Right cardiac atrium (tissue), 5 donors: Measurements from ENCODE around the gene PRMT7. TPM values are rescaled to one million over a fixed set of nuclear protein-coding genes. Genes with fewer than 3 reads are reported as not detected.

Source experiments
- ATAC-seq, 2 donors: fragments of 200-7000 bp; cut with Tn5 transposase; one replicate each; pipeline versions ENCODE4 v1.8.0 to v1.9.1; 2020; ENCODE audit warnings: moderate library complexity in 2 of 2, mild to moderate bottlenecking in 1 of 2
- DNase-seq, 3 donors: peaks; one replicate each; pipeline ENCODE4 v3.0.0-alpha.2; 2020
- H3K27ac ChIP-seq: one replicate; pipeline ENCODE4 v1.5.1; 2013; ENCODE audit warnings: mild to moderate bottlenecking, low read length, control low read depth, moderate library complexity
- H3K27me3 ChIP-seq: one replicate; pipeline ENCODE4 v1.6.1; 2013; ENCODE audit not compliant: control insufficient read depth, insufficient read depth
- H3K4me1 ChIP-seq: one replicate; pipeline ENCODE4 v1.6.1; 2013; ENCODE audit warnings: low read length; ENCODE audit not compliant: control insufficient read depth, insufficient read depth
- H3K4me3 ChIP-seq: one replicate; pipeline ENCODE4 v1.5.1; 2013; ENCODE audit warnings: low read length, control low read depth
- H3K9me3 ChIP-seq: one replicate; pipeline ENCODE4 v1.6.1; 2013; ENCODE audit warnings: low read length; ENCODE audit not compliant: control insufficient read depth
- WGBS: extraction: QIAGEN DNeasy Blood & Tissue Kit; methylation state at CpG from one replicate; pipeline ENCODE4 v1.1.7; 2013; 5-methylcytosine and 5-hydroxymethylcytosine counted together
- intact Hi-C, 4 donors: fragments of 100-400 bp; cut with DNase I; formaldehyde crosslinking; loops; one replicate each; pipeline versions ENCODE4 v1.11.0 to v1.14.0; 2022 to 2023
- polyA plus RNA-seq: library from polyadenylated mRNA; stranded (reverse); fragments of 200-250 nt; gene quantifications from one replicate; pipeline ENCODE4 v1.2.3, GENCODE V29; 2013
- total RNA-seq, 4 donors: library from RNA; stranded (reverse); fragmentation: NEBNext Ultra II Directional; extraction: Animal tissue kit (Norgen Biotek cat#: 25700); gene quantifications; one replicate each; pipeline ENCODE4 v1.2.1, GENCODE V29; 2021
- donor health status: healthy with polysubstance abuse.
- donor health status: DM: no; HTN: yes; CAD: no.
- donor health status: DM: no; HTN: no; CAD: no.
- donor health status: DM: no; HTN: yes; CAD: no; lungs with severe emphysema.
- donor health status: DM: yes; HTN: yes; CAD: no.

PRMT7 gene
- total and polyA plus RNA-seq, 5 donors = 20.8 to 34.7 (median 34.5) TPM

DNA sequence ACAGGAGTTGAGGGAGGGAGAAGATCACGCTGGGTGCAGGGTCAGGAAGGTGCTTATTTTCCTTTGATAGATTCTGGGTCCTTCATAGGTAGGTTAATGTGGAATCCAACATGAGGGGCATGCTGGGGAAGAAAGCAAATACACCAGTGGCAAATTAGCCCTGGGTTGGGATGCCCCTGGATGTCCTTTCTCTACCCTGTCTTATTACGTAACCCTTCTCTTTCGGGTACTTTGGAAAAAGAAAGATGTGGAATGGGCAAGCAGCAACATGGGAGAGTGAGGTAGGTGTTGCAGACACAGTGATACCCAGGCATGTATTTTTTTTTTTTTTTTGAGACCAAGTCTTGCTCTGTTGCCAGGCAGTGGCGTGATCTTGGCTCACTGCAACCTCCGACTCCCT is 37.4 kb upstream of the PRMT7 start:
- intact Hi-C loops = no loop called here
- 93% methylated on average over 5 of the region's 5 CpGs for WGBS
- Histone ChIP-seq H3K9me3 (no peaks in the 10 kb centered on the region), H3K4me3 (no peak overlapping the region), H3K27me3 (no peaks in the 10 kb centered on the region), H3K4me1 (peaks cover 19% of the 10 kb centered on the region), H3K27ac (peak overlapping the region; percentile 7)
- no peak for DNase-seq
- ATAC-seq = no peak

- intact Hi-C loops = no loop called here
- ATAC-seq (no peak), DNase-seq (no peak)
- H3K27me3 ChIP-seq = no peaks in the 10 kb centered on the region
- peaks cover 19% of the 10 kb centered on the region for H3K4me1 ChIP-seq
- no peaks in the 10 kb centered on the region for H3K9me3 ChIP-seq
- 94% methylated on average over 8 of the region's 8 CpGs for WGBS
- peak overlapping the region; percentile 38 for H3K27ac ChIP-seq
- H3K4me3 ChIP-seq = no peak overlapping the region
These were observed 36.9 kb upstream of the PRMT7 start for GRCh38 chr16:68273896-68274295.

- H3K4me1 ChIP-seq = peaks cover 19% of the 10 kb centered on the region
- WGBS = 88% methylated on average over 4 of the region's 4 CpGs
- intact Hi-C loops = no loop called here
These were observed 36.4 kb upstream of the PRMT7 start for GRCh38 chr16:68274441-68274840.

DNA sequence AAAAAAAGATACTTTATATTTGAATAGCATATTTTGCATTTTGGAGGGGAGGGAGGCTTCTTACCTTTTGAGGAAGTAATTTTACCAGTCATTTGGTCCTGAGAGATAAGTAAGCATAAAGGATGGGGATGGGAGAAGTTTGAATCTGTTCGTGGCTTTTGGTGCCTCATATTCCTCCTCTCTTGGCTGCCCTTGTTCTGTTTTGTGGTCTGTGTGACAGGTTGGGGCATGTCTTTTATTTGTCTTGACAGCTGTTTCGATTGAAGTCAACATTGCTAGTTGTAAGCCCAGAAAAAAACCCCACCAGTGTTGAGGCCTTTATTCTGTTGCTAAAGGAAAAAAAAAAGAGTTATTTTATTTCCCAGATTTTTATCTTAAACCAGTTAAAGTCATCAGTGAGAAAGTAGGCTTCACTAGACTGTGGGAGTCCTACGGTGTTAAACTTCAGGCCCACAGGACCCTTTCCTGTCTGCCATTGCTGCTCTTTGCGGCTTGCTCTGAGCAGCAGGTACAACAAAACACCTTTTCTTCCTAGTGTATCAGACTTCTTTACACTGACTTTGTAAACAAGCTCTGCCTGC is 35.1 kb upstream of the PRMT7 start:
- WGBS = 52% methylated on average over 4 of the region's 4 CpGs
- intact Hi-C loops = no loop called here
- ATAC-seq (no peak), DNase-seq (no peak)
- no peak overlapping the region for H3K4me3 ChIP-seq
- H3K4me1 ChIP-seq = peaks cover 19% of the 10 kb centered on the region
- no peaks in the 10 kb centered on the region for H3K27me3 ChIP-seq
- peak overlapping the region; percentile 25 for H3K27ac ChIP-seq
- no peaks in the 10 kb centered on the region for H3K9me3 ChIP-seq

More at GRCh38 chr16:68274441-68274840, 36.4 kb upstream of the PRMT7 start:
- H3K27ac ChIP-seq = peak overlapping the region; percentile 38
- no peaks in the 10 kb centered on the region for H3K9me3 ChIP-seq
- DNase-seq (no peak), ATAC-seq (no peak)
- H3K27me3 ChIP-seq = no peaks in the 10 kb centered on the region
- no peak overlapping the region for H3K4me3 ChIP-seq

GRCh38 chr16:68276223-68276622 is 34.6 kb upstream of the PRMT7 start:
- H3K27ac ChIP-seq = peak overlapping the region; percentile 65
- intact Hi-C loops = no loop called here
- no peaks in the 10 kb centered on the region for H3K9me3 ChIP-seq
- no peak overlapping the region for H3K4me3 ChIP-seq
- peaks cover 17% of the 10 kb centered on the region for H3K4me1 ChIP-seq
- H3K27me3 ChIP-seq = no peaks in the 10 kb centered on the region
- 65% methylated on average over 3 of the region's 3 CpGs for WGBS
- ATAC-seq = peak in 1 of 2 donors; percentile 24
- DNase-seq = no peak

- no peak for ATAC-seq
These were observed 30.9 kb upstream of the PRMT7 start for GRCh38 chr16:68279726-68280558.

DNA sequence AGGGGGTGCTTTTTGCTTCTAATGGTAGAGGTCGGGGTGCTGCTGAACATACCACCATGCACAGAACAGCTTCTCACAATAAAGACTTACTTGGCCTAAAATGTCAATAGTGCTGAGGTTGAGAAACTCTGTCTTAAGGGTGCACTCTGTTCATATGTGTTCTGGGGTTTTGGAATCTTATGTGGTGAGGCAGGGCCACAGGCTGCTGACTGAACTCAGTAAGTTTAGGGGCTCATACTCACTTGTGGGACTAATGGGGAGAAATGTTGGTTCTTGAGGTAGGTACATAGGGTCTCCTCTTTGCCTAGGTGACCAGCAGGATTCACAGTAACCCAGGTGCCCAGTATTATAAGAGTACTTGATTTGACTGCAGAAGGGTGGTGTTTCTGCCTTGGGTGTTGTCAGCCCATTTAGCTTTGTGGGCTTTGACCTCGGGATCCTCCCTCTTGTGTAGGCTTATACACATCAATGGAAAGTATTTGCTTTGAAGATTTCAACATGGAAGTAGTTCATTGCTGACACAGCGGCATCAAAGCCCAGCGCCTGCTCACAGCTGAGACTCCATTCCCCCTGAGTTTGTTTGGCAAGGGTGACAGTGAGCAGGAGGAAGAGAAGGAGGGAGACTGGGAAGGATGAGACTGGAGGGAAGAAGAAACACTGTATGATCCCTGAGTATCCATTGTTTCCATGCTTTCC is 29.3 kb upstream of the PRMT7 start:
- ATAC-seq (no peak), DNase-seq (no peak)
- Histone ChIP-seq H3K27ac (peak overlapping the region; percentile 1), H3K9me3 (no peaks in the 10 kb centered on the region), H3K27me3 (no peaks in the 10 kb centered on the region), H3K4me1 (peaks cover 20% of the 10 kb centered on the region), H3K4me3 (no peak overlapping the region)
- 92% methylated on average over 4 of the region's 4 CpGs for WGBS
- intact Hi-C loops = no loop called here

More at GRCh38 chr16:68279726-68280558, 30.9 kb upstream of the PRMT7 start:
- H3K27ac ChIP-seq = no peak overlapping the region
- no peaks in the 10 kb centered on the region for H3K9me3 ChIP-seq
- no peak for DNase-seq
- H3K4me1 ChIP-seq = peaks cover 11% of the 10 kb centered on the region
- intact Hi-C loops = no loop called here
- 89% methylated on average over 13 of the region's 13 CpGs for WGBS
- no peak overlapping the region for H3K4me3 ChIP-seq
- no peaks in the 10 kb centered on the region for H3K27me3 ChIP-seq

DNA sequence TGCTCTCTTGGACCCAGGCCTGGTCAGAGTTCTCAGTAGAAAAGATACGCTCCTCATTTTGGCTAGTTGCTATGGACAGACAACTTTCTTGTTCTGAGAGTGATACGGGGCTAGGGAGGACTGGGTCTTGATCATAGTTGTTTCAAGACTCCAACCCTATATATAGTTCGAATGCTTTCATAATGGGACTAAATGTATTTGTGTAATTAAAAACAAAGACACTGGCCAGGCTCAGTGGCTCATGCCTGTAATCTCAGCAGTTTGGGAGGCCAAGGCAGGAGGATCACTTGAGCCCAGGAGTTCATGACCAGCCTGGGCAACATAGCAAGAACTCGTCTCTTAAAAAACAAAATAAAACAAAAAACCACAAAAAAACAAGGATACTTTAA is 28.8 kb upstream of the PRMT7 start:
- H3K4me3 ChIP-seq = no peak overlapping the region
- DNase-seq (no peak), ATAC-seq (no peak)
- 81% methylated on average over 4 of the region's 4 CpGs for WGBS
- intact Hi-C loops = no loop called here
- no peak overlapping the region for H3K27ac ChIP-seq
- no peaks in the 10 kb centered on the region for H3K9me3 ChIP-seq
- H3K4me1 ChIP-seq = peaks cover 24% of the 10 kb centered on the region
- H3K27me3 ChIP-seq = no peaks in the 10 kb centered on the region

DNA sequence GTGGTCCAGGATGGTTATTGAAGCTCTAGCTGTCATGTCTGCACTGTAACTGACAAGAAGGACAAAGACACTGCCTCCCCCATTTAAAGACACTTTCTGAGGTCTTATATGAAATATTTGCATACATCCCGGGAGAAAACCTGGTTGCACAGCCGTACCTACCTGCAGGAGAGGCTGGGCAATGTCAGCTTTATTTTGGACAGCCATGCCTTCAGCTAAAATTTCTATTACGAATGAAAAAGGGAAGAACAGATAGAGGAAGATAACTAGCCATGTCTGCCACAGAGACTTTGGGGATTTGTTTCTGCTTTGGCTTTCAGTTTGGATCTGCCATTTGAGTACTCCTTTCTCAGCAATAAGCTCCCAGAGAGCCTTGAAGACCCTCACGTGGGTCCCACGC is 27.5 kb upstream of the PRMT7 start:
- ATAC-seq = no peak
- peaks cover 33% of the 10 kb centered on the region for H3K4me1 ChIP-seq
- peak overlapping the region; percentile 99 for H3K27ac ChIP-seq
- WGBS = 61% methylated on average over 5 of the region's 5 CpGs
- no peak overlapping the region for H3K4me3 ChIP-seq
- intact Hi-C loops = no loop called here
- no peak for DNase-seq
- H3K27me3 ChIP-seq = no peaks in the 10 kb centered on the region
- no peaks in the 10 kb centered on the region for H3K9me3 ChIP-seq

GRCh38 chr16:68283801-68284598 is 26.8 kb upstream of the PRMT7 start:
- ATAC-seq (peak; percentile 42 to 69), DNase-seq (peak in 1 of 3 donors; percentile 63)
- H3K9me3 ChIP-seq = no peaks in the 10 kb centered on the region
- peaks cover 33% of the 10 kb centered on the region for H3K4me1 ChIP-seq
- intact Hi-C loops = no loop called here
- H3K27me3 ChIP-seq = no peaks in the 10 kb centered on the region
- H3K4me3 ChIP-seq = no peak overlapping the region
- 49% methylated on average over 9 of the region's 9 CpGs for WGBS
- peak overlapping the region; percentile 99 for H3K27ac ChIP-seq
